Measurements from ENCODE around the gene F2RL2. TPM values are rescaled to one million over a fixed set of nuclear protein-coding genes. Genes with fewer than 3 reads are reported as not detected.

The F2RL2 gene
- total and polyA plus RNA-seq, 7 donors: not detected

- ATAC-seq (no peak), DNase-seq (no peak)
- Histone ChIP-seq H3K27ac (no peak overlapping the region), H3K4me1 (no peaks in the 10 kb centered on the region), H3K27me3 (ENCODE audit: insufficient read depth in 3 of 3, low read length in 2 of 3) (no peaks in the 10 kb centered on the region), H3K9me3 (no peaks in the 10 kb centered on the region), H3K36me3 (ENCODE audit: insufficient read depth in 1 of 2, low read depth in 1 of 2) (no peaks in the 10 kb centered on the region), H3K4me3 (no peak overlapping the region)
- intact Hi-C loops (cut with DNase I): no loop called here
- no peak for TF ChIP-seq CTCF (IDR thresholded peaks at IDR 0.05)
- WGBS, 3 donors: 70 to 93% (median 81%) methylated on average over 3 of the region's 3 CpGs
Observed at GRCh38 chr5:76580981-76581380, 42.2 kb downstream of the F2RL2 start.

GRCh38 chr5:76579166-76579937, 43.9 kb downstream of the F2RL2 start:
- H3K4me3 ChIP-seq: no peak overlapping the region
- no peaks in the 10 kb centered on the region for H3K9me3 ChIP-seq
- no peak for DNase-seq
- H3K27me3 ChIP-seq (ENCODE audit: insufficient read depth in 3 of 3, low read length in 2 of 3): no peaks in the 10 kb centered on the region
- no peak overlapping the region for H3K27ac ChIP-seq
- no peak for ATAC-seq
- H3K36me3 ChIP-seq (ENCODE audit: insufficient read depth in 1 of 2, low read depth in 1 of 2): no peaks in the 10 kb centered on the region
- no peaks in the 10 kb centered on the region for H3K4me1 ChIP-seq
- TF ChIP-seq CTCF (IDR thresholded peaks at IDR 0.05): no peak
- 82 to 90% (median 85%) methylated on average over 7 of the region's 7 CpGs for WGBS, 3 donors
- intact Hi-C loops (cut with DNase I): no loop called here

GRCh38 chr5:76576996-76577395, 46.2 kb downstream of the F2RL2 start:
- H3K4me3 ChIP-seq: no peak overlapping the region
- no peak for TF ChIP-seq CTCF (IDR thresholded peaks at IDR 0.05)
- intact Hi-C loops (cut with DNase I): no loop called here
- H3K4me1 ChIP-seq: no peaks in the 10 kb centered on the region
- 54 to 72% (median 57%) methylated on average over 4 of the region's 4 CpGs for WGBS, 3 donors
- DNase-seq (no peak), ATAC-seq (no peak)
- no peaks in the 10 kb centered on the region for H3K27me3 ChIP-seq (ENCODE audit: insufficient read depth in 3 of 3, low read length in 2 of 3)
- H3K27ac ChIP-seq: no peak overlapping the region
- no peaks in the 10 kb centered on the region for H3K36me3 ChIP-seq (ENCODE audit: insufficient read depth in 1 of 2, low read depth in 1 of 2)
- no peaks in the 10 kb centered on the region for H3K9me3 ChIP-seq

- no peak overlapping the region for H3K4me3 ChIP-seq
- no peaks in the 10 kb centered on the region for H3K4me1 ChIP-seq
- H3K27ac ChIP-seq: no peak overlapping the region
- no peak for TF ChIP-seq CTCF (IDR thresholded peaks at IDR 0.05)
- ATAC-seq: no peak
- no peak for DNase-seq
- no peaks in the 10 kb centered on the region for H3K27me3 ChIP-seq (ENCODE audit: insufficient read depth in 3 of 3, low read length in 2 of 3)
- H3K9me3 ChIP-seq: no peaks in the 10 kb centered on the region
- intact Hi-C loops (cut with DNase I): no loop called here
- no peaks in the 10 kb centered on the region for H3K36me3 ChIP-seq (ENCODE audit: insufficient read depth in 1 of 2, low read depth in 1 of 2)
Observed at GRCh38 chr5:76576450-76576849, 46.8 kb downstream of the F2RL2 start.

- ATAC-seq (no peak), DNase-seq (no peak)
- H3K4me1 ChIP-seq: no peaks in the 10 kb centered on the region
- H3K27me3 ChIP-seq (ENCODE audit: insufficient read depth in 3 of 3, low read length in 2 of 3): no peaks in the 10 kb centered on the region
- intact Hi-C loops (cut with DNase I): no loop called here
- no peak for TF ChIP-seq CTCF (IDR thresholded peaks at IDR 0.05)
- H3K9me3 ChIP-seq: no peaks in the 10 kb centered on the region
- no peak overlapping the region for H3K4me3 ChIP-seq
- no peak overlapping the region for H3K27ac ChIP-seq
- H3K36me3 ChIP-seq (ENCODE audit: insufficient read depth in 1 of 2, low read depth in 1 of 2): no peaks in the 10 kb centered on the region
Observed at GRCh38 chr5:76571559-76571958, 51.6 kb downstream of the F2RL2 start.

All from psoas muscle (tissue), 8 donors.